ENCODE data around the gene MTCH1. TPM values are rescaled to one million over a fixed set of nuclear protein-coding genes. Genes with fewer than 3 reads are reported as not detected.

The MTCH1 gene
- total and polyA plus RNA-seq, 2 of the 4 experiments (the other 2 are of a cell fraction), result 215 to 263 TPM

- Histone ChIP-seq H3K9me3 (ENCODE audit: control insufficient read depth, insufficient read depth, low read length) (no peaks in the 10 kb centered on the region), H4K8ac (ENCODE audit: low read depth in 2 of 2, low read length in 2 of 2) (no peak overlapping the region), H3K27ac (ENCODE audit: insufficient read depth, low read length) (no peak overlapping the region), H2BK120ac (ENCODE audit: low read depth, low read length) (no peak overlapping the region), H2AK5ac (ENCODE audit: low read depth, low read length) (no peak overlapping the region), H3K56ac (ENCODE audit: extremely low read depth, insufficient read depth, low read length) (no peak overlapping the region), H3K9me1 (ENCODE audit: insufficient read depth, low read length) (no peaks in the 10 kb centered on the region), H3K9ac (ENCODE audit: low read depth, low read length) (no peak overlapping the region), H4K20me1 (ENCODE audit: insufficient read depth, low read length) (no peaks in the 10 kb centered on the region), H3K4ac (ENCODE audit: low read depth, low read length) (no peak overlapping the region), H2BK20ac (ENCODE audit: low read depth, low read length) (no peak overlapping the region), H3K4me2 (ENCODE audit: low read depth, low read length) (no peak overlapping the region), H3K18ac (ENCODE audit: low read depth, low read length) (no peak overlapping the region), H2BK15ac (ENCODE audit: low read depth, low read length) (no peak overlapping the region), H3K36me3 (ENCODE audit: control insufficient read depth, insufficient read depth, low read length) (no peaks in the 10 kb centered on the region), H4K91ac (ENCODE audit: insufficient read depth, low read depth, low read length) (no peak overlapping the region), H3K23ac (ENCODE audit: low read depth, low read length) (no peak overlapping the region), H3K4me1 (ENCODE audit: control insufficient read depth, insufficient read depth, low read length) (no peaks in the 10 kb centered on the region), H2AK9ac (replicated peaks; ENCODE audit: low read depth, low read length, poor library complexity) (no peak overlapping the region), H3K79me1 (ENCODE audit: low read depth in 1 of 2, low read length in 2 of 2) (no peaks in the 10 kb centered on the region), H2BK5ac (ENCODE audit: low read depth, low read length, poor library complexity, severe bottlenecking) (no peak overlapping the region), H4K5ac (ENCODE audit: low read depth, low read length) (no peak overlapping the region), H3K4me3 (ENCODE audit: insufficient read depth, low read depth, low read length) (no peak overlapping the region), H3K14ac (replicated peaks; ENCODE audit: low read depth, low read length) (no peak overlapping the region), H2AFZ (replicated peaks; ENCODE audit: low read length, poor library complexity) (no peak overlapping the region), H3K27me3 (ENCODE audit: control insufficient read depth, insufficient read depth, low read length) (peaks cover 2% of the 10 kb centered on the region; the same call in 1 of the 2 replicates)
- DNase-seq (no peak), ATAC-seq (ENCODE audit: low read depth) (no peak)
- POLR2A ChIA-PET (ENCODE audit: unreplicated experiment), result no interaction called here
- BruUV-seq (replicated peaks), result no TSS peak
- no peak for TF ChIP-seq SMC3 (IDR thresholded peaks at IDR 0.05; ENCODE audit: low read depth, low read length)
- TF ChIP-seq MAZ (IDR thresholded peaks at IDR 0.05; ENCODE audit: borderline replicate concordance, low read depth, low read length), result no peak
- TF ChIP-seq FOS (IDR thresholded peaks at IDR 0.05; ENCODE audit: low read depth, low read length), result no peak
- TF ChIP-seq BHLHE40 (IDR thresholded peaks at IDR 0.05; ENCODE audit: low read depth, low read length), result no peak
- no peak for TF ChIP-seq ELK1 (IDR thresholded peaks at IDR 0.05; ENCODE audit: borderline replicate concordance, low read depth, low read length)
- TF ChIP-seq USF2 (IDR thresholded peaks at IDR 0.05; ENCODE audit: low read depth, low read length), result no peak
- no peak for TF ChIP-seq MXI1 (IDR thresholded peaks at IDR 0.05; ENCODE audit: borderline replicate concordance, low read depth, low read length)
- no peak for TF ChIP-seq RCOR1 (IDR thresholded peaks at IDR 0.05; ENCODE audit: insufficient replicate concordance, low read length)
- TF ChIP-seq CHD1 (IDR thresholded peaks at IDR 0.05; ENCODE audit: low read depth, low read length), result no peak
- TF ChIP-seq CEBPB (IDR thresholded peaks at IDR 0.05; ENCODE audit: low read depth, low read length), result no peak
- no peak for TF ChIP-seq NFE2L2 (IDR thresholded peaks at IDR 0.05; ENCODE audit: low read depth, low read length)
- TF ChIP-seq POLR2A (IDR thresholded peaks at IDR 0.05; ENCODE audit: low read depth, low read length), result no peak
- no peak for TF ChIP-seq MAFK (IDR thresholded peaks at IDR 0.05; ENCODE audit: low read depth, low read length)
- no peak for TF ChIP-seq RFX5 (IDR thresholded peaks at IDR 0.05; ENCODE audit: low read depth, low read length)
- TF ChIP-seq CTCF (conservative IDR thresholded peaks at IDR 0.05; ENCODE audit: low read depth, low read length), result no peak
- no peak for TF ChIP-seq RAD21 (IDR thresholded peaks at IDR 0.05; ENCODE audit: low read length)
- 78% methylated on average over 4 of the region's 7 CpGs; no CpG with 5 or more reads in 1 of the 2 experiments for WGBS, 2 experiments (ENCODE audit: extremely low coverage in 2 of 2, insufficient read length in 1 of 2)
- in situ Hi-C loops (cut with MboI; ENCODE audit: low sequenced_read_pairs), result no loop called here
- dilution Hi-C loops (cut with HindIII; ENCODE audit: low sequenced_read_pairs, unreplicated experiment), result no loop called here
- intact Hi-C loops (cut with micrococcal nuclease), result no loop called here
- CTCF ChIA-PET, result interaction anchor here (1.5 kb wide), 1 partner anchor 178 kb away, joined by 5 read pairs; no protein-coding TSS in a partner anchor
Measured at GRCh38 chr6:37032239-37032638, 46.2 kb upstream of the MTCH1 start.

Measured in IMR-90 (cell line).